GM23248 (cell line): ENCODE data around the gene MRTFB.

Source experiments
- EZH2 ChIP-seq: fragments of 200-600 bp; sonication (generic); IDR thresholded peaks from 2 replicates; pipeline ENCODE4 v1.6.1; 2018; ENCODE audit warnings: antibody characterized with exemption, mild to moderate bottlenecking; ENCODE audit not compliant: insufficient read depth, poor library complexity, severe bottlenecking
- EZH2phosphoT487 ChIP-seq: fragments of 200-600 bp; sonication (generic); IDR thresholded peaks from 2 replicates; pipeline ENCODE4 v1.6.1; 2018; ENCODE audit warnings: antibody characterized with exemption, moderate library complexity, mild to moderate bottlenecking, low read depth; ENCODE audit not compliant: insufficient read depth

GRCh38 chr16:14198012-14198411 is 126.9 kb downstream of the MRTFB start:
- TF ChIP-seq EZH2 (no peak), EZH2phosphoT487 (no peak)
